Measurements from ENCODE around the gene IGFBP4.
"Not testable (repeated sequence)": the region's sequence is repeated elsewhere in the genome, so short reads cannot be mapped to it uniquely, and the experiment has no call there.

The IGFBP4 gene

GRCh38 chr17:40411821-40412220 lies 31.4 kb upstream of the IGFBP4 start:
- DNase-seq (ENCODE audit: low read depth) = no peak
- no peak for TF ChIP-seq CTCF (IDR thresholded peaks at IDR 0.05; ENCODE audit: control insufficient read depth, extremely low read depth, insufficient read depth)
- H3K4me3 ChIP-seq (ENCODE audit: low read depth, low read length) = no peak overlapping the region

GRCh38 chr17:40412880-40413279 lies 30.4 kb upstream of the IGFBP4 start:
- no peak overlapping the region for H3K4me3 ChIP-seq (ENCODE audit: low read depth, low read length)
- no peak for TF ChIP-seq CTCF (IDR thresholded peaks at IDR 0.05; ENCODE audit: control insufficient read depth, extremely low read depth, insufficient read depth)
- no peak for DNase-seq (ENCODE audit: low read depth)

GRCh38 chr17:40414312-40414711 lies 28.9 kb upstream of the IGFBP4 start:
- not testable (repeated sequence) for DNase-seq (ENCODE audit: low read depth); H3K4me3 ChIP-seq (ENCODE audit: low read depth, low read length)

GRCh38 chr17:40415390-40415789 lies 27.9 kb upstream of the IGFBP4 start:
- peak; percentile 47 for TF ChIP-seq CTCF (IDR thresholded peaks at IDR 0.05; ENCODE audit: control insufficient read depth, extremely low read depth, insufficient read depth)
- no peak overlapping the region for H3K4me3 ChIP-seq (ENCODE audit: low read depth, low read length)
- DNase-seq (ENCODE audit: low read depth) = no peak

- no peak for DNase-seq (ENCODE audit: low read depth)
- TF ChIP-seq CTCF (IDR thresholded peaks at IDR 0.05; ENCODE audit: control insufficient read depth, extremely low read depth, insufficient read depth) = no peak
- H3K4me3 ChIP-seq (ENCODE audit: low read depth, low read length) = peak overlapping the region; percentile 92
Observed at GRCh38 chr17:40416671-40417070, 26.6 kb upstream of the IGFBP4 start.

- no peak for DNase-seq (ENCODE audit: low read depth)
- TF ChIP-seq CTCF (IDR thresholded peaks at IDR 0.05; ENCODE audit: control insufficient read depth, extremely low read depth, insufficient read depth) = no peak
- H3K4me3 ChIP-seq (ENCODE audit: low read depth, low read length) = peak overlapping the region; percentile 92
Observed at GRCh38 chr17:40417258-40417608, 26.0 kb upstream of the IGFBP4 start.

GRCh38 chr17:40417609-40418427 lies 25.4 kb upstream of the IGFBP4 start, which contains the start of gene TOP2A:
Gene TOP2A (minus strand): TSS chr17:40417896. CDS start chr17:40417791, 105 bp downstream.
- TF ChIP-seq CTCF (IDR thresholded peaks at IDR 0.05; ENCODE audit: control insufficient read depth, extremely low read depth, insufficient read depth) = no peak
- H3K4me3 ChIP-seq (ENCODE audit: low read depth, low read length) = peak within 1 kb of the TSS; percentile 92
- peak; percentile 100 for DNase-seq (ENCODE audit: low read depth)

Data from LNCaP clone FGC (cell line).